OCI-LY3 (cell line): ENCODE results near the gene CAMTA1.

Experiments used
- H2AFZ ChIP-seq: fragments of 200-600, 300-600 bp; shearing (Covaris generic); 2 replicates; pipeline ENCODE4 v1.6.0; 2014; ENCODE audit warnings: antibody characterized with exemption, low read depth, low read length
- H3K27ac ChIP-seq: fragments of 200-600, 300-600 bp; sonication (generic); 2 replicates; pipeline ENCODE4 v1.5.1; 2014; ENCODE audit warnings: mild to moderate bottlenecking, low read length, moderate library complexity, mixed read lengths
- H3K27me3 ChIP-seq: fragments of 200-600, 300-600 bp; sonication (generic); 2 replicates; pipeline ENCODE4 v1.6.1; 2014; ENCODE audit warnings: low read depth, low read length, mixed read lengths
- H3K36me3 ChIP-seq: fragments of 200-600, 300-600 bp; sonication (generic); replicated peaks from 2 replicates; pipeline ENCODE3; 2014; ENCODE audit warnings: low read depth, low read length, mixed read lengths
- H3K4me1 ChIP-seq: fragments of 300-600, 200-600 bp; sonication (generic); 2 replicates; pipeline ENCODE4 v1.6.1; 2014; ENCODE audit warnings: low read length, mixed read lengths
- H3K4me2 ChIP-seq: fragments of 200-600, 300-600 bp; sonication (generic); 2 replicates; pipeline ENCODE4 v1.6.1; 2014; ENCODE audit warnings: low read length, mixed read lengths
- H3K4me3 ChIP-seq: fragments of 300-600, 200-600 bp; sonication (generic); 2 replicates; pipeline ENCODE4 v1.5.1; 2014; ENCODE audit warnings: antibody characterized with exemption, mild to moderate bottlenecking, low read length, moderate library complexity
- H3K79me2 ChIP-seq: fragments of 300-600, 200-600 bp; shearing (Covaris generic); 2 replicates; pipeline ENCODE4 v1.6.1; 2014; ENCODE audit warnings: mild to moderate bottlenecking, low read length, mixed read lengths
- H3K9ac ChIP-seq: fragments of 300-600, 200-600 bp; shearing (Covaris generic); 2 replicates; pipeline ENCODE4 v1.6.0; 2014; ENCODE audit warnings: mild to moderate bottlenecking, low read length, moderate library complexity
- H3K9me3 ChIP-seq: fragments of 200-600, 300-600 bp; shearing (Covaris generic); 2 replicates; pipeline ENCODE4 v1.6.1; 2014; ENCODE audit warnings: low read length, mixed read lengths; ENCODE audit not compliant: insufficient read depth
- H4K20me1 ChIP-seq: fragments of 200-600, 300-600 bp; sonication (generic); 2 replicates; pipeline ENCODE4 v1.6.1; 2016; ENCODE audit warnings: low read length, mixed read lengths; ENCODE audit not compliant: insufficient read depth
- EZH2phosphoT487 ChIP-seq: fragments of 200-600 bp; shearing (Covaris generic); IDR thresholded peaks from 2 replicates; pipeline ENCODE4 v1.6.1; 2018; ENCODE audit warnings: antibody characterized with exemption, mixed run types, low read depth
- TF ChIP-seq, protein P1 (sequence below): fragments of 200-600, 300-600 bp; sonication (generic); IDR thresholded peaks from 2 replicates; pipeline ENCODE4 v1.5.1; 2014; ENCODE audit warnings: antibody characterized with exemption, low read length, low read depth

CAMTA1 gene

DNA sequence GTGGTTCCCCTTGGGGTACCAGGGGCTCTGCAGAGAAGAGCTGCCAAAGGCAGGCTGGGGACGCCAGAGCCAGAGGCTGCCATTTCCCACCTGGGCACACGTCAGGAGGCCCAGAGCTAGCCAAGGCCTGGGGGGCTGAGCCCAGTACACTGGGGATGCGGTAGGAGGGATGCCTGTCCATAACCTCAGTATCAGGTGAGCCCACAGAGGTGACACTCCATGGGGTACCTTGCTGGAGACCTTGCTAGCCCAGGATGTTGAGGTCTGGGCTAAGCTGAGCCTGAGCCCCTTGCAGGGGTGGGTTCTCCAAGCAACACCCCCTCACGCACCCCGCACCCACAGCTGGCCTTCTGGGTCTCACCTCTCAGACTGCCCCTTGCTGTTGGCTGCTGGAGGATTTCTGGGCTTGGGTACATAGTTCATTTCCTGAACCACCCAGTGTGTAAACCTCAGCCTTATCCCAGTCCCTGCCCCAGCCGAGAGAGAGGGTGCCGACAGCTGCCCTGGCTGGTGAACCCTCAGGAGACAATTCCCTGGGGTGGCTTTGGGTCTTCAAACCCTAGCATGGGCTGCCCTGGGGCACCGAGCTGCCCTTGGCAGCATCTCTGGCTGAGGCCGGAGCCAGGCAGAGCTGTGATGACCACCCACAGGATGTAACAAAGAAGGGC lies 893.4 kb downstream of the CAMTA1 start:
- Histone ChIP-seq H4K20me1 (no peaks in the 10 kb centered on the region), H3K79me2 (no peaks in the 10 kb centered on the region), H3K9me3 (no peaks in the 10 kb centered on the region), H3K4me1 (no peaks in the 10 kb centered on the region), H3K36me3 (no peaks in the 10 kb centered on the region), H3K4me3 (no peak overlapping the region), H3K4me2 (no peak overlapping the region), H3K27ac (no peak overlapping the region), H3K9ac (no peak overlapping the region), H3K27me3 (no peaks in the 10 kb centered on the region), H2AFZ (no peak overlapping the region)
- no peak for TF ChIP-seq EZH2phosphoT487
- TF ChIP-seq, protein P1, sequence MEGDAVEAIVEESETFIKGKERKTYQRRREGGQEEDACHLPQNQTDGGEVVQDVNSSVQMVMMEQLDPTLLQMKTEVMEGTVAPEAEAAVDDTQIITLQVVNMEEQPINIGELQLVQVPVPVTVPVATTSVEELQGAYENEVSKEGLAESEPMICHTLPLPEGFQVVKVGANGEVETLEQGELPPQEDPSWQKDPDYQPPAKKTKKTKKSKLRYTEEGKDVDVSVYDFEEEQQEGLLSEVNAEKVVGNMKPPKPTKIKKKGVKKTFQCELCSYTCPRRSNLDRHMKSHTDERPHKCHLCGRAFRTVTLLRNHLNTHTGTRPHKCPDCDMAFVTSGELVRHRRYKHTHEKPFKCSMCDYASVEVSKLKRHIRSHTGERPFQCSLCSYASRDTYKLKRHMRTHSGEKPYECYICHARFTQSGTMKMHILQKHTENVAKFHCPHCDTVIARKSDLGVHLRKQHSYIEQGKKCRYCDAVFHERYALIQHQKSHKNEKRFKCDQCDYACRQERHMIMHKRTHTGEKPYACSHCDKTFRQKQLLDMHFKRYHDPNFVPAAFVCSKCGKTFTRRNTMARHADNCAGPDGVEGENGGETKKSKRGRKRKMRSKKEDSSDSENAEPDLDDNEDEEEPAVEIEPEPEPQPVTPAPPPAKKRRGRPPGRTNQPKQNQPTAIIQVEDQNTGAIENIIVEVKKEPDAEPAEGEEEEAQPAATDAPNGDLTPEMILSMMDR = no peak

DNA sequence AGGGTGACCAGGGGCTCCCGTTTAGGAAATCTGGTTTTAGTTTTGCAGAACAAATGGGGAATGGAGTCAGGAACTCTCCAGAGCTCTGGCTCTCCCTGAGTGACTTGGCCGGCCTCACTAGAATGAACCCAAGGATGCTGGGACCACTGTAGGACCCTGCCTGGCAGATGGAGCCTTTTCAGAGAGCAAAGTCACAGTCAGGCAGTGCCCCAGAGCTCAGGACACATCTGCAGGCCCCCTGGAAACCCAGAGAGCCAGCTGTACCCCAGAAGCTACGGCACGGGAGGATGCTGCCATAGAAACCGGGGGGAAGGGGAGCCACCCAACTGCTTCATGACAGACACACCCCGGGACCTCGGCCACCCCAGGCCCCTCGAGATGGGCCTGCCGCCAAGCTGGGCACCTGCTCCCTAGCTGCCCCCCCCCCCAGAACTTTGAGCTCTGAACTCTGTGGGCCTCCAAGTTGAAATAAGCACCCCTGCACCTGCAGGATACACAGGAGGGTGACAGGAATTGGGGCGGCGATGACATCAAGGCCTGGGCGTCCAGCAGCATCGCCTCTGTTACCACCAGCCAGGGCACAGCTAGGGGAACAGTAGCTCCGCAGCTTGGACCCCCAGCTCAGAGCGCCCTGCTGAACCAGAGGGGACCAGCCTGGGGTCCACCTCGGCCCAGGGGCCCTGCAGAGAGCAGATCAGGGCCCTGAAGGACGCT lies 894.1 kb downstream of the CAMTA1 start:
- Histone ChIP-seq H3K9ac (no peak overlapping the region), H3K79me2 (no peaks in the 10 kb centered on the region), H3K27me3 (no peaks in the 10 kb centered on the region), H2AFZ (no peak overlapping the region), H3K36me3 (no peaks in the 10 kb centered on the region), H3K4me3 (no peak overlapping the region), H3K27ac (no peak overlapping the region), H4K20me1 (no peaks in the 10 kb centered on the region), H3K4me1 (no peaks in the 10 kb centered on the region), H3K4me2 (no peak overlapping the region), H3K9me3 (no peaks in the 10 kb centered on the region)
- no peak for TF ChIP-seq EZH2phosphoT487
- TF ChIP-seq, protein P1 = no peak

GRCh38 chr1:7679873-7680206 lies 894.6 kb downstream of the CAMTA1 start:
- Histone ChIP-seq H3K27ac (no peak overlapping the region), H3K4me2 (no peak overlapping the region), H3K4me3 (no peak overlapping the region), H3K4me1 (no peaks in the 10 kb centered on the region), H3K36me3 (no peaks in the 10 kb centered on the region), H4K20me1 (no peaks in the 10 kb centered on the region), H3K79me2 (no peaks in the 10 kb centered on the region), H3K9ac (no peak overlapping the region), H2AFZ (no peak overlapping the region), H3K27me3 (no peaks in the 10 kb centered on the region), H3K9me3 (no peaks in the 10 kb centered on the region)
- TF ChIP-seq, protein P1 = no peak
- no peak for TF ChIP-seq EZH2phosphoT487

DNA sequence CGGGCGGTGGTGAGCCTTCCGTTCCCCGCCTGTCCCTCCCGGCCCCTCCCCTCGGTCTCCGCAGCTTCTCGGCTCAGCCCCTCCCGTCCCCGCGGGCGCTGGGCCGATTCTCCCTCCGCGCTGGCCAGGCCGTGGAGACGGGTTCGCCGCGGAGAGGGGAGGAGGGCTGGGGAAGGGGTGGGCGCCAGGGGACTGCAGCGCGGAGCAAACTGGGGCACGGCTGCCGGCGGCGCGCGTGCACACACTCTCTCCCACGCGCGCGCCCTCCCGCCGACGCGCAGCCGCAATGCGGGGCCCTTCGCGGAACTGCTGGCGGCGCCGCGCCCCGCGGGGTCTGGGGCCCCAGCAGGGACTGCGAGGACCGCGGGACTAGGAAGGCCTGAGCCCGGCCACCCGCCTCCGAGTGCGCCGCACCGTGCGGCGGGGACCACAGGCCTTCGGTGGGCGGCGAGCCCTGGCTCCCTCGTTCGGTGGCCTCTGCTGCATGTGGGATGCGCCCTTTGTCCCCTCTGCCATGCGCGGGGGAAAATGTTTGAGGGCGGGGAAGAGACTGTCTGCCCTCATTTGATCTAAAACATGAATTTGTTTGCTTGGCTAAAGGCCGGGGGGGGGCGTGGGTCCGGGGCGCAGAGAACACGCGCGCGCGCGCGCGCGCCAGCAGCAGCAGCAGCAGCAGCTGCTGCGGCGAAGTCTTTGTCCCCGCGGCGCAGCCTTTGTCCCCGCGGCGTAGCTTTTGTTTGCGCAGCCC lies 895.1 kb downstream of the CAMTA1 start:
- no peak overlapping the region for H3K4me3 ChIP-seq
- no peaks in the 10 kb centered on the region for H3K4me1 ChIP-seq
- no peaks in the 10 kb centered on the region for H3K79me2 ChIP-seq
- no peak overlapping the region for H2AFZ ChIP-seq
- no peak overlapping the region for H3K27ac ChIP-seq
- no peaks in the 10 kb centered on the region for H3K27me3 ChIP-seq
- H3K9ac ChIP-seq = no peak overlapping the region
- no peaks in the 10 kb centered on the region for H3K9me3 ChIP-seq
- no peak overlapping the region for H3K4me2 ChIP-seq
- no peak for TF ChIP-seq EZH2phosphoT487
- TF ChIP-seq, protein P1 = no peak
- no peaks in the 10 kb centered on the region for H4K20me1 ChIP-seq
- no peaks in the 10 kb centered on the region for H3K36me3 ChIP-seq
